Spinal cord (tissue), 10 donors: ENCODE measurements around the gene ST6GALNAC3. TPM values are rescaled to one million over a fixed set of nuclear protein-coding genes. Genes with fewer than 3 reads are reported as not detected.
"Not testable (repeated sequence)": the region's sequence is repeated elsewhere in the genome, so short reads cannot be mapped to it uniquely, and the experiment has no call there.

Experiments
- DNase-seq, 6 donors: peaks; one replicate each; pipeline versions ENCODE4 v3.0.0 to v3.0.0-alpha.2; 2013 to 2015; ENCODE audit warnings: low spot score in 6 of 6, low read depth in 4 of 6
- H3K27ac ChIP-seq: one replicate; pipeline ENCODE4 v1.5.1; 2013; ENCODE audit warnings: low read depth, low read length, control low read depth
- H3K27me3 ChIP-seq: one replicate; pipeline ENCODE4 v1.6.1; 2013; ENCODE audit warnings: low read length; ENCODE audit not compliant: control insufficient read depth, insufficient read depth
- H3K36me3 ChIP-seq: one replicate; pipeline ENCODE4 v1.6.1; 2013; ENCODE audit warnings: low read length; ENCODE audit not compliant: control insufficient read depth, insufficient read depth
- H3K4me1 ChIP-seq: one replicate; pipeline ENCODE4 v1.6.1; 2013; ENCODE audit warnings: low read length; ENCODE audit not compliant: control insufficient read depth, insufficient read depth
- H3K4me3 ChIP-seq: one replicate; pipeline ENCODE4 v1.5.1; 2013; ENCODE audit warnings: low read depth, low read length, control low read depth
- H3K9me3 ChIP-seq: one replicate; pipeline ENCODE4 v1.6.1; 2013; ENCODE audit warnings: low read length; ENCODE audit not compliant: control insufficient read depth, insufficient read depth
- WGBS: methylation state at CpG from one replicate; pipeline ENCODE4 v1.1.5; 2013; ENCODE audit warnings: missing lambda C conversion rate; ENCODE audit not compliant: insufficient coverage; 5-methylcytosine and 5-hydroxymethylcytosine counted together
- polyA plus RNA-seq, 2 donors: library from polyadenylated mRNA; unstranded; fragments of 120-200 nt; gene quantifications; one replicate each; pipeline ENCODE4 v1.2.1, GENCODE V29; 2013; ENCODE audit not compliant: insufficient read length in 2 of 2
- total RNA-seq, 2 donors: library from RNA; depleted of rRNA in 1 of 2; stranded (reverse); fragments of 120-200 nt in 1 of 2; fragments of >200 nt in 1 of 2; gene quantifications; one replicate each; pipeline versions ENCODE4 v1.2.3 to v1.2.4, GENCODE V29; 2013 to 2014
- donor health status: healthy.

Gene ST6GALNAC3
- total and polyA plus RNA-seq, 4 donors = 17.2 to 64.0 (median 26.0) TPM

GRCh38 chr1:76048219-76048618, 26.3 kb upstream of the ST6GALNAC3 start:
- Histone ChIP-seq H3K27ac (no peak overlapping the region), H3K4me3 (no peak overlapping the region), H3K4me1 (peaks cover 4% of the 10 kb centered on the region), H3K9me3 (no peaks in the 10 kb centered on the region), H3K27me3 (no peaks in the 10 kb centered on the region), H3K36me3 (no peaks in the 10 kb centered on the region)
- WGBS = 29% methylated on average over 1 of the region's 1 CpG
- DNase-seq = peak in 3 of 6 donors; percentile 29 to 92 (median 31)

DNA sequence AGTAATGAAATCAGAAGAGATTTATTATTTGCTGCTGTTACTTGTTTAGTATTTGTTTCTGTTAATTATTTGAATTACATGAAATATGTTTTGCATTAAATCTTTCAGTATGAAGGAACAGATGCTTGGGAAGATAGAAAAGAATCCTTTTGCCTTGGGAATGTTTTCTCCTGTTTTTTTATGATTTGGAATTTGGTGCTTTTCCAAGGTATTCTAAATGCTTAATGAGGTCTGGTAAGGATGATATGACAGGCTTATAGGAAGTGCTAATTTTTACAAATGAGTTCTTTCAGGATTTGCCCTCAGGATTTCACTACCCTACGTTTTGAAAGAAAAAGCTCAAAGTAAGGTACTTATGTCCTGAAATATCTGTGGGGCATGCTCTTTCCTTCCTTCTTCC, 25.6 kb upstream of the ST6GALNAC3 start:
- Histone ChIP-seq H3K9me3 (no peaks in the 10 kb centered on the region), H3K27me3 (no peaks in the 10 kb centered on the region), H3K4me3 (no peak overlapping the region), H3K4me1 (peaks cover 4% of the 10 kb centered on the region), H3K36me3 (no peaks in the 10 kb centered on the region), H3K27ac (no peak overlapping the region)
- peak in 2 of 6 donors; percentile 34 to 61 for DNase-seq
- WGBS = no CpG with 5 or more reads among the region's 1 CpG

- H3K27ac ChIP-seq = no peak overlapping the region
- WGBS = no CpG with 5 or more reads among the region's 4 CpGs
- H3K27me3 ChIP-seq = no peaks in the 10 kb centered on the region
- no peaks in the 10 kb centered on the region for H3K9me3 ChIP-seq
- no peak overlapping the region for H3K4me3 ChIP-seq
- no peaks in the 10 kb centered on the region for H3K36me3 ChIP-seq
- peak in 1 of 6 donors; percentile 52 for DNase-seq
- peaks cover 4% of the 10 kb centered on the region for H3K4me1 ChIP-seq
Observed at GRCh38 chr1:76049498-76049897, 25.0 kb upstream of the ST6GALNAC3 start.

GRCh38 chr1:76050073-76050472, 24.5 kb upstream of the ST6GALNAC3 start:
- not testable (repeated sequence) for H3K36me3 ChIP-seq, H3K27ac ChIP-seq, DNase-seq, H3K9me3 ChIP-seq, H3K4me1 ChIP-seq, H3K27me3 ChIP-seq, H3K4me3 ChIP-seq
- 100% methylated on average over 1 of the region's 3 CpGs for WGBS

DNA sequence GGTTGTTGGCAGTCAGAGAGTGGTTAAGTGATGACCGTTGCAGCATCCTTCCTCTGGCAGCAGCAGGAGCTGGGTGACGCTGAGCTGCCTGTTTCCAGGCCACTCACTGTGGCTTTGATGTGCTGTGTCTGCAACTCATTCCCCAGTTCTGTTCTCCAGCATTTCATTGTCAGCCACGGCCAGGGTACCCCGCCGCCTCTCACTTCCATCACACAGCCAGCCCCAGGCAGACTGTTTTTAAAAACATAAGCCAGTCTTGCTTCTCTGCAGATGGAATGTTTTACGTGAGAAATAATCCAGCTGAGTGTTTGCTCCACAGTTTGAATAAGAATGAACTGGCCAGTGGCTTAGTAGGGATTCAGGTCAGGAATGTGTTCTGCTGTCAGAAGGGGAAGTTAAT, 21.5 kb upstream of the ST6GALNAC3 start:
- DNase-seq = peak in 2 of 6 donors; percentile 59 to 67
- H3K27ac ChIP-seq = no peak overlapping the region
- no peaks in the 10 kb centered on the region for H3K27me3 ChIP-seq
- H3K36me3 ChIP-seq = no peaks in the 10 kb centered on the region
- 15% methylated on average over 5 of the region's 6 CpGs for WGBS
- H3K4me3 ChIP-seq = no peak overlapping the region
- peaks cover 4% of the 10 kb centered on the region for H3K4me1 ChIP-seq
- H3K9me3 ChIP-seq = no peaks in the 10 kb centered on the region

DNA sequence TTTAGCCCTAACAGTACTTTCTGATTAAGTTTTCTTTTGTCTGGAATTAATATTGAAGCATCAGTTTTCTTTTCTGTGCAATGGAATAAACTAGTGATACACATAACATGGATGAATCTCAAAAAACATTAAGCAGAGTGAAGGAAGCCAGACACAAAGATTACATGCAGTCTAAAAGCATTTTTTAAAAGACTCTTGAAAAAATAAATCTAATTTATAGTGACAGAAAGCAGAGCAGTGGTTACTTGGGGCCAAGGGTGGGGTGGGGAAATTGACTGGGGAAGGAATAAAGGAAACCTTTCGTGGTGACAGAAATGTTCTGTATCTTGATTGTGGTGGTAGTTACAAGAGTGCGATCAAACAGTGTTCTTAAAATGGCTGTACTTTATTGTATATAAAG, 20.2 kb upstream of the ST6GALNAC3 start:
- WGBS = 100% methylated on average over 1 of the region's 2 CpGs
- Histone ChIP-seq H3K27me3 (no peaks in the 10 kb centered on the region), H3K27ac (no peak overlapping the region), H3K4me1 (peaks cover 4% of the 10 kb centered on the region), H3K4me3 (no peak overlapping the region), H3K9me3 (no peaks in the 10 kb centered on the region), H3K36me3 (no peaks in the 10 kb centered on the region)
- DNase-seq = no peak

DNA sequence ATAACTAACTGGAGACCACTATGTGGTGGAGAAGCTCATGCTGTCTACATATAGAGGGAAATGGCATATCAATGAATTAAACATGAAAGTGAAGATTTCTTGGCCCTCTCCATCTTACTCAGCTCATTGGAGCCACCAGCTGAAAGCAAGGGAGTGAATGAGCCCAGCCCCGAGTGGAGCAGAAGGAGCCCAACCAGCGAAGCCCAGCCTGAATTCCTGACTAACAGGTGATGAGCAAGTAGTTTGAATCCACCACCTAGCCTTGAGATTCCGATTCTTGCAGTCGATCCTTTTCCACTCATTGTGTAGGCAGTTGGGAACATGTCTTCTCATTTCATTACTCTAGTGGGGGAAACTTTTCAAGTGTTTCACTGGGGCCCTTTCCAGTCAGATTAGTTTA, 18.6 kb upstream of the ST6GALNAC3 start:
- no peak for DNase-seq
- WGBS = 78% methylated on average over 2 of the region's 4 CpGs
- no peak overlapping the region for H3K4me3 ChIP-seq

DNA sequence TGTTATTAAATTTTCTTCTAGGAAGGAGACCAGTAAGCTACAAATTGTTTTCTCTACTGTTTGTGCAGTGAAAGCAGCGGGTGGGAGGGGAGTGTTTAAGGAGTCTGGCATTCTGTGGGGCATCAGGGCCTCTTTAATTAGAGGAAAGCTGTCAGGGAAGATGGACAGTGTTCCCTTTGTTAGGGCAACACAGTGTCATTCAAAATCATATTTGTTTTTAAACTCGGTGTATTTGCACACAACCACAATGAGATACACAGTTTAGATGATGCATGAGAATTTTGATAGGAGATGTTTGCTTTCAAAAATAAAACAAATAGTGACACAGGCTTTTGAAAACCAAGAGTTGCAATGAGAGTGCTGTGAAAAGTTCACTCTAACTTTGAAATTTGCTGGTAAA, 15.1 kb upstream of the ST6GALNAC3 start:
- Histone ChIP-seq H3K27me3 (no peaks in the 10 kb centered on the region), H3K36me3 (no peaks in the 10 kb centered on the region), H3K4me3 (no peak overlapping the region), H3K9me3 (no peaks in the 10 kb centered on the region), H3K4me1 (no peaks in the 10 kb centered on the region), H3K27ac (no peak overlapping the region)
- no peak for DNase-seq
- WGBS = no CpG with 5 or more reads among the region's 2 CpGs

More for the DNA sequence above, 18.6 kb upstream of the ST6GALNAC3 start:
- Histone ChIP-seq H3K27ac (no peak overlapping the region), H3K36me3 (no peaks in the 10 kb centered on the region), H3K9me3 (no peaks in the 10 kb centered on the region), H3K4me1 (peaks cover 4% of the 10 kb centered on the region), H3K27me3 (no peaks in the 10 kb centered on the region)

GRCh38 chr1:76065270-76065669, 9.3 kb upstream of the ST6GALNAC3 start:
- no peaks in the 10 kb centered on the region for H3K9me3 ChIP-seq
- H3K4me1 ChIP-seq = no peaks in the 10 kb centered on the region
- 100% methylated on average over 2 of the region's 3 CpGs for WGBS
- no peak overlapping the region for H3K27ac ChIP-seq
- DNase-seq = no peak
- no peaks in the 10 kb centered on the region for H3K36me3 ChIP-seq
- H3K4me3 ChIP-seq = no peak overlapping the region
- no peaks in the 10 kb centered on the region for H3K27me3 ChIP-seq

GRCh38 chr1:76066394-76066793, 8.2 kb upstream of the ST6GALNAC3 start:
- DNase-seq = no peak
- H3K27ac ChIP-seq = no peak overlapping the region
- H3K4me1 ChIP-seq = no peaks in the 10 kb centered on the region
- no peaks in the 10 kb centered on the region for H3K9me3 ChIP-seq
- no peak overlapping the region for H3K4me3 ChIP-seq
- no peaks in the 10 kb centered on the region for H3K27me3 ChIP-seq
- no peaks in the 10 kb centered on the region for H3K36me3 ChIP-seq
